NCI-H345 treated with DMSO at 0.1 percent for 48 hours (cell line): ENCODE data around the gene ISM1.

Experiments used
- DNase-seq: peaks from one replicate; lab custom pipeline; 2025; ENCODE audit not compliant: unreplicated experiment; lab: John Stamatoyannopoulos, UW

The ISM1 gene

DNA sequence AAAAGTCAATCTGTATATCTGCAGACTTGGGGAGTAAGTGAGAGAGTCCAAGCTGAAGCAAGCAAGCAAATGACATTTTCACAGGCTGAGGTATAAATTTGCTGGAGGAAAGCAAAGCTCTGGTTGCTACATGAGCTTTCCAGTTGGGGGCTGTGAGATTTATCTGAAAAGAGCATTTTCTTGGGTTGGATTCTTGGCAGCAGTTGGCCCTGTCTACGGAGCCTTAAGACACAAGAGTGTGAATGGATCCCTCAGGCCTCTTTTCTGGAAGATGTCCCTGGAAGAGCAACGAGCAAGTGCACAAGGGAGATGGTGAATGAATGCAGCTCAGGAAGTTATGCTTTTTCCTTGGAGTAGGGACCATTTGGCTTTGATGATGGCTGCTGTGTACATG lies 30.8 kb downstream of the ISM1 start:
- DNase-seq = no peak

DNA sequence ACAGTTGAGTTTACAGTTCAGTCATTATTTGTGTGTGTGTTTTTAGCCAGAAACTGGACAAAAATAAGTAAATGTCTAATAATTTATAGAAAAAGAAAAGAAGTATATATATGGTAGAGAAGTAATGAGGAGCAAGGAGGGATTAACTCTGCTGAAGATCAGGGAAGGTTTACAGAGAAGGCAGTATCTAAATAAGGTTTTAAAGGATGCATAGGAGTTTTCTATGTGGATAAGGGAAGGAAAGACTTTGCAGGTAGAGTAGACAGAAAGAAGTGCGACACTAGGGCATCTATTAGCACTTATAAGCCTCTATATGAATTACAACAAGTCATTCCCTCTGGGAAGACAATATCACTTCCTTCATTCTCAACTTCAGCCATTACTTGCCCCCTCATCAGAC lies 34.3 kb downstream of the ISM1 start:
- DNase-seq = no peak

DNA sequence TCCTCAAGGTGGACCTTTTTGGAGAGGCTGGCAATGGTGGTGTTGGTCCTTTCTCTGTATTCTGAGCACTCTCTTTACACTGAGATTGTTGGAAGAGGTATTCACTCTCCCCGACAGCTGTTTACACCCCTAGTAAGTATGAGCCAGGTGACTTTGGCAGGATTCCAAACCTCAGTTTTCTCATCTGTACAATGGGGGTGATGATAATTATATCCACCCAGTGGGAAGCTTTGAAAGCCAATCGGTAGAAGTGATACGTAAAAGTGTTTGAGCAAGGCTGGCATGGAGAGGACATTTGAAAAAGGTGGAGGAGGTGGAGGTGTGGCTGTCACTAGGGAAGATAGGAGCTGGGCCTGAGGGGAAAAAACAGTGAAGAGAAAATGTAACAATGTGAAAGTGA lies 35.5 kb downstream of the ISM1 start:
- no peak for DNase-seq

DNA sequence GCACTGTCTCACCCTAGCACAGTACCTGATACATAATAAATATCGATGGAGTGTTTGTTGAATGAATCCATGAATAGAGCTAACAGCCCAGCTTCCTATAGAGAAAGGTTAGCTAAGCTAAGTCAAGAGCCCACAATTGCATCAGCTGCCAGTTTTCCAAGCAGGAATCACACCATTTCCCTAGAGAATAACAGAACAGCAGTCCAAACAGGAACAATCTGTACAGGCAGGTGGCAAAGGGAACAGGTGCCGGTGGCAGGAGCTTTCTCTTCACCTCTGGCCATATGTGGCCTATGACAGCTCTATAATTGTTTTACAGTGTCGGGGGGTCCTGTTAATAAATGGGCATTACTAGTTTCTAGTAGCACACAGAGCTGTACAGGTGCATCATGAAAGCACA lies 38.8 kb downstream of the ISM1 start:
- DNase-seq = peak; percentile 95

DNA sequence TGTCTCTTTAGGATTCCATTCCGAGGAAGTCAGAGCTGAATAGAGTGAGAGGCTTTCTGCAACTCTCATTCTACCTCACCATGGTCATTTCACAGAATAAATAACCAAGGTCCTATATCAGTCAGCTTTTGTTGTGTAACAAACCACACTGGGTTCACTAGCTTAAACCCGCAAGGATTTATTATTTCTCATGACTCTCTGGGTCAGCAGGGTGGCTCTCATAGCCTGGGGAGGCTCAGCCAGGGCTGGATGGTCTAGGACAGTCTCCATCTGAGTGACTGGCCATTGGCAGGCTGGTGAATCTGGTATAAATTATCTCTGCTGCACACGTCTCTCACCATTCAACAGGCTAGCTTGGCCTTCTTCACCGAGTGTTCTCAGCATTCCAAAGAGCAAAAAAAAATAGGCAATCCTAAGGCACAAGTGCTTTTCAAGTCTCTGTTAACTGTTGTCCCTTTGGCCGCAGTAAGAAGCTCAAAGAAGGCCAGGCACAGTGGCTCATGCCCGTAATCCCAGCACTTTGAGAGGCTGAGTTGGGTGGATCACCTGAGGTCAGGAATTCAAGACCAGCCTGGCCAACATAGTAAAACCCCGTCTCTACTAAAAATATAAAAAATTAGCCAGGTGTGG lies 39.7 kb downstream of the ISM1 start:
- no peak for DNase-seq

DNA sequence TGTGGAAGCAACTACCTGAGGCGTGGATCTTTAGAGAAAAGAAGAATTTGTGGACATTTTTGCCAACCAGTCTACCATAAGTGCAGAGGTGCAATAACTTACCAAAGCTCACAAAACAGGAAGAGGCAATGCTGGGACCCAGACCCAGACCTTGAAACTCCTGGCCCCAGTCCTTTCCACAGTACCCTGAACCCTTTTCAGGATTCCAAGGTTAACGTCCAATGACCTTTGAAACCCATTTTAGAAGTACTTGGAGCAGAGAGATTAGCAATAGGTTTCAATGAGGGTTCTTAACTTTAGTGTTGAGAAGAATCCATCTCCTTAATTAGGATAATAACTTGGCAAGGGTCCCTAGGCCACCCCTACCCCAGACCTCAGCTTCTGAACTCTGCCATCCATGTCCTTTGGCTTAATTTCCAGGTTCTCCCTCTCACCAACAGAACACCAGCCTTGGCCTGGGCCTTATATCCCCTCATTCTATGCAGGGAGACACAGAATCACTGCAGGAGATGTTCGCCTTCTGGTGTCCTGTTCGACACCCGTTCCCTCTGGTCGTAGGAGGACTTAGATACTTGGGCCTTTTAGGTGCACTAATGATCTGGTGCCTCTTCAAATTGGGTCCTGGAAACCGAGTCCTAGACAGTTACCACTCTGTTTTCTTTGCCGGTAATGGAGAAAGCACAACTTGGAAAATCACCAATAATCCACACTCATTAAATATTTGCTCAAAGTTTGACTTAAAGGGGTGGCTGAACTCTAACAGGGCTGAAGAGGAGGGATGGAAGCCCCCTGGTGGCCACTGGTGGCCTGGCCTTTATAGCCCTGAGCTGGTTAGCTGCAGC lies 40.6 kb downstream of the ISM1 start:
- DNase-seq = peak; percentile 23

DNA sequence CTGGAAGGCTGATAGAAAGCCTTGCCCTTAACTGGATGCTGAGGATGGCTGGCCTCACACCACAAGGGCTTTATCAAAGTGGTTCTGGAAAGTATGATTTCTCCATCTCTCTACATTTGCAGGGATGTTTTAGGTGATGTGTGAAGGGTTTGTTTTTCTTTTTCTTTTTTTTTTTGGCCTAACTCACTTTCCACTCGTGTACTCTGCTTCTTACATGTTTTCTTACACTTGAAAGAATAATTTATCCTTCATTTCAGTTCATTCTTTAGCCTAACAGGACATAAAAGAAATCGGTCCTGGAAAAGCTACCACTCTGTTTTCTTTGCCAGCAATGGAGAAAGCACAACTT lies 41.2 kb downstream of the ISM1 start:
- no peak for DNase-seq

DNA sequence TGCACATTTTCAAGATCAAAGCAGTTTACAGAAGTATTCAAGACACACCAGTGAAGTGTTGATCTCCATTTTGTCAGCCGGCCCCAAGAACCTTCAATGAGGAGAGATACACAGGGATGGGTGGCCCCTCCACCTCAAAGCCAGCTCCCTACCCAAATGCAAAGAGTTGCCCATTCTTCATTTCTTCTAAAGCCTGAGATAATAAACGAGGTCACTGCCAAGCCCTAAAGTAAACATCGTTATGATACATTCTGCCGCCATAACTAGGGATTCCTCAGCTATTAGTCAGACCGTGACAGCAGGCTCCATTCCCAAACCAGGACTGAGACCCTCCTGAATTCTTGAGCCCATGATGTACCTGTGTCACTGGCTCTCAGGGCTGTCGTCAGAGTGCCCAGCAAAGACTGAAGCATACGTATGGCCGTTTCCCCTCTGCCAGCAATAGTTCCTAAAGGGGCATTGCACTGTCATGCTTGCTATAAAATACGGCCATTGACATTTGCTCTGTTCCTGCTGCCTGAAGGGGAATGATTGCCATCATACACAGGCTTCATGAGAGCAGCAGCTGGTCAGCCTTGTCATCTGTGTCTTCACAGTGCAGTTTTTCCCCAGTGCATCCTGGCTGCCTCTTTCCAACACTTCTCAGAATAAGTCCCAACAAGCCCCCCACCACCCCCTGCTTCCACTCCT lies 41.7 kb downstream of the ISM1 start:
- DNase-seq = no peak

DNA sequence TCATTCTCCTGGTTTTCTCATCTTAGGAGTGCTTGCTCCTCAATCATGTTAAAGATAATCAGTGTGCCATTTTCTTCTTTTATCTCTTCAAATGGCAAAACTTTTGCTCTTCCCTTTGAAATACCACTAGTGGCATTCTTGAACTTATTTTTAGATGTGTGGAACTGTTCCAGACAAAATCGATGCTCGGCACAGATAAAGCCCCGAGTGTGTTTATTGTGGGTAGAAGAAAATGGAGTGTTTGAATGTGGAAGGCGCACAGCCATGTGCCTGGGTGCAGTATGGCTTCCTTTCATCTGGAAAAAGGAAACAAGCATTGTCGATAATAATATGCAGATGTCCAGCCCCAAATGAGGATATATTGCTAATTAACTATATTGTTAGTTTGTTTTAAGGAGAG lies 42.4 kb downstream of the ISM1 start:
- DNase-seq = no peak

DNA sequence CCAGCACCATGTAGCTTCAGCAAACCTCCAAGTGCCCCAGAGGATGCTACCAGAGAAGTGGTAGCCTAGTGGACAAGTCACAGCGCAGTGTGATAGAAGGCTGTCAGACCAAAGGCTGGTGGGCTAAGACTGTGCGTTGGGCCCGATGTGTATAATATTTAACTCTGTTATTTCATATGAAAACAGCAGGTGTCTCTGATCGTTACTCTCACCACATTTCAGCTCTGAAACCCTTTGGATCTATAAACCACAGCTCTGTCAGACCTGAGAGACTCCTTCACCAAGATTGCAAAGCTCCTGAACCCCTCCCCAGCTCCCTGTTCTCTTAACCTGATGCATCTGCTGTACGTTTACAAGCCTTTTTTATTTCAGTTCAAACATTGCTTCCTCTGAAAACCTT lies 43.8 kb downstream of the ISM1 start:
- no peak for DNase-seq

DNA sequence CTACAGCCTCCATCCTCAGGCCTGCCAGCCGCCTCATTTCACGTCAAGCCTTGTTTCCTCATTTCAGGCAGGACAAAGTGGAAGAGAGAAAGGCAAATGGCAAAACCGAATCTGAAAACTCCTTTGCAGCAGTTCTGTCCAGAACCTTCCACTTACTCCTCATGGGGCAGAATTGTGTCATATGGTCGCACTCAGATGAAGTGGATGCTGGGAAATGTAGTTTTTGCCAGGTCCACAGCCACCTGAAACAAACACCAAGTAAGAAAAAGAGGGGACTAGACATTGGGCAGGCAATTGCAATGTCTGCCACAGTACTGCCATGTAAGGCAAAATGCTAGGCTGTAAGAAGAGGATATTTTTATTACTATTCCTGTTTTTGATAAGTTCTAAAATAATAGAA lies 44.9 kb downstream of the ISM1 start:
- no peak for DNase-seq

DNA sequence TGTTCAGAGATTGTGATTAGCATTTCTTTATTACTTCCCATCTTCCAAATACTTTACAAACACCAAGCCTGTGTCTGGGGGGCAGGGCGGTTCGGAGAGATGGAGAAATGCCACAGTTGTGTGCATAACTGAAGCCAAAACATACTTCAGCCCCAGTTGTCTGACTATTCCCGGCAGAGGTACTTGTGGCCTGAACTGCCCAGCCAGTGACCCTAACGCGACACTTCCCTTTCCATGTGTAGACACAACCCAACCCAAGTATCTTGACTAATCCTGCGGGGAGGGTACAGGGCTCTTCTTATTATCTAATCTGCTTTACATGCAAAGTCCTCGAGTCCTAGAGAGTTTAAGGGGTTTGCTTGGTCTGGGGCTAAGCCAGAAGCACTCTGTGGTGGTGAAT lies 46.2 kb downstream of the ISM1 start:
- DNase-seq = no peak

DNA sequence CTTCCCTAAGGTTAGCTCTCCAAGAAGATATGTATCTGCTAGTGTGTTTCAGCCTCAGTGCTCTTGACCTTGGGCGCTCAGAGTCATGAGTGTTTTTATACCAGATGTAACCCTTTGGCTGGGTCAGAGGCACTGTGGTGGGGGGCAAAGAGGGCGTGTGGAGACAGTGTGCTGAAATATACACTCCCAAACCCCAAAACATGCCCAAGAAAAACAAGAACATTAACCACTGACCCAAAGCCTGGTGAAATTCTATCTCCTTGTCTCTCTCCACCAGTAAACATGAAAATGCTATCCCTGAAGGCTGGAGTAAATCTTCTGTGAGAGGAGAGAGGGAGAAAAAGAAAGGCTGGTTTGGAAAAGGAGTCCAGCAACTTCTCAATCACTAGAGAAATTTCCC lies 47.9 kb downstream of the ISM1 start:
- no peak for DNase-seq

DNA sequence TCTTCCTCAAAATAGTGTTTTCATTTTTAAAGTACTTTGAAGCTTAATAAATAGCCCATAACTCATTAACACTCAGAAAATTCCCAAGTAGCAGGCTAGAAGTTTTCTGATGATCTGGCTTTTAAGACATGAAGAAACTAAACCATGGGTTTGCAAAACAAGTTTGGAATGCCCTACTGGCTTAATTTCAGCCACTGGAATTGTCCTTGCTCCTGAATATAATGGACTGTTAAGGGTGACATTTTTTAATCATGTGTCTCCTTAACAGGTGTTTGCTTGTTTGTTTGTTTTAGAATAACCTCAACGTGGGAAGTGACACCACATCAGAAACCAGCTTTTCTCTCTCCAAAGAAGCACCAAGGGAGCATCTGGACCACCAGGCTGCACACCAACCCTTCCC lies 49.1 kb downstream of the ISM1 start:
- no peak for DNase-seq

DNA sequence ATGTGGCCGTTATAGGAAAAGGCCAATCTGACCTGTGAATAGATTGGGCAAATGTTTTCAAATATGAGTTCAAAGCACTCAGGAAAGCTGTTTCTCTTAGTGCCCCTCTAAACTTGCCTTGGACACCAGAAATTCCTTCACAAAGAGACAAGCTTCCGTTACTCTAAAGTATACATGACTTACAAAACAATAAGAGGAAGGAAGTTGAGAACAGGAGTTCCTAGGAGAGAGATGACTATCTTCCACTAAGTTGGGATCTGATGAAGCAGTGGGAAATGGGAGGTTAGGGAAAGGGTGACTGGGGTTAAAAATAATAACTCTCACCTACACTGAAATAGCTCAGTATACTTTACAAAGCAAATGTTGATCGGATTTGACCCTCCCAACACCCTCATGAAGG lies 50.0 kb downstream of the ISM1 start:
- no peak for DNase-seq

DNA sequence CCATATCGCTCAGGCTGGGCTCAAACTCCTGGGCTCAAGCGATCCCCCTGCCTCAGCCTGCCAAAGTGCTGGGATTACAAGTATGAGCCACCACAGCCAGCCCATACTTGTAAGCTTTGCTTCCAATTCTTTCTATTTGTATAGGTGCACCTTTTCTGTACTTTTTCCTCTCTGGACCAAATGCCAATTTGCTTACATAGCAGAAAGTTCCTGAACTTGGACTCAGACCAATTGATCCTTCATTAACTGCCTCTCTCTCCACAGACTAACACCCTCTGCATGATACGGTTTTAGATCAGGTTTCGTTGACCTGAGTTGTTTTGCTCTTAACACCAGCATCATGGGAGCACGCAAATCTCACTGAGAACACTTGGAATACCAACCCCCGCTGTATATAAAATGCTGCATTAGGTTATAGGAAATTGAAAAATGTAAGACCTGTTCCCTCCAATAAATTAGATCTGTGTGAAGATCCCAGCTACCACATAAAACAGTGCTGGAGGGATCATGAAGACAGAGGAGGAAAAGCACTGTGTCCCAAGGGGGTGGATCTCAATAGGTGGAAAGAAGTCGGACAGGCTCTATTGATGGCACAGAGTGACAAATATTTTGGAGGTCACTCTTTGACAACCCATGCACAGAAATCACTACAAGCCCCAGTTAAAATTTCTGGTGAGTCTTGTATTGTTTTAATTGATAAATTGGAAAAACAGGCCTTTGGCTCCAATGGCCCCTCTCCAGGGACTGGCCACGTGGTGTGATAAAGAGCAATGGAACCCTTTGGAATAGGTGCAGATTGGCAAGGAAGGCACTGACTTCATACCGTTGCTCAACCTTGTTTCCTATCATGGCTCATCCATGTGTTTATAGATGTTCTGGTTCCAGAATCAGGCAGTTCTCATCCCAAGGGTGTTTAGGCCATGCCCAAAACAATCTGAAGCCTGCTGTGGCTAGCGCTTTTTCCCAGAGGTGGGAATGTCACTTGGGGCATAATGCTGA lies 51.2 kb downstream of the ISM1 start:
- DNase-seq = no peak

DNA sequence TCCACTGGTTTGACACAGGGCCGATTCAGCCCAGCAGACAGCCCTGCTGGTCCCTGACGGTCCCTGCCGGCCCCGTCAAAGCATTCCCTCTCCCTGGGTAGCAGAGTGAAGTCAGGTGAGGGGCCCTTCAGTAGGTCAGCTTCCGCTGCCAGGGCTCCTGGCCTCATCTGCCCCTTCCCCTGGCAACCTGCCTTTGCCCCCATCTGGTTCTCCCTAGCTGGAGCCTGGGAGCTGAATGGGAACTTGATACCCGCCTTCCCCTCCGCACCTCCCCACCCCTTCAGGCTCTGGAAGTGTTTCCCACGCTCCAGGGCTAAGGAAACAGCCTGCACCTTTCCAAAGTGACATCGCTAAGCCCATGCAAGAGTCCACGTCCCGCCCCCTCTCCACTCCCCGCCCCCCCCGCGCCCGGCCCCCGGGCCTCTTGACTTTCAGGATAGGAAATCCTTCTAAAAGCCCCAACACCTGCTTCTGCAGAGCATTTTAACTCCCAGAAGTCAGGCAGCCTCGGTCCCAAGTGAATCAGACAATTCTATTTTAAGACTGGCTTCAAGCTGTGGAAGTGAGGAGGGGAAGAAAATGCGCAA lies 53.3 kb downstream of the ISM1 start:
- DNase-seq = no peak

DNA sequence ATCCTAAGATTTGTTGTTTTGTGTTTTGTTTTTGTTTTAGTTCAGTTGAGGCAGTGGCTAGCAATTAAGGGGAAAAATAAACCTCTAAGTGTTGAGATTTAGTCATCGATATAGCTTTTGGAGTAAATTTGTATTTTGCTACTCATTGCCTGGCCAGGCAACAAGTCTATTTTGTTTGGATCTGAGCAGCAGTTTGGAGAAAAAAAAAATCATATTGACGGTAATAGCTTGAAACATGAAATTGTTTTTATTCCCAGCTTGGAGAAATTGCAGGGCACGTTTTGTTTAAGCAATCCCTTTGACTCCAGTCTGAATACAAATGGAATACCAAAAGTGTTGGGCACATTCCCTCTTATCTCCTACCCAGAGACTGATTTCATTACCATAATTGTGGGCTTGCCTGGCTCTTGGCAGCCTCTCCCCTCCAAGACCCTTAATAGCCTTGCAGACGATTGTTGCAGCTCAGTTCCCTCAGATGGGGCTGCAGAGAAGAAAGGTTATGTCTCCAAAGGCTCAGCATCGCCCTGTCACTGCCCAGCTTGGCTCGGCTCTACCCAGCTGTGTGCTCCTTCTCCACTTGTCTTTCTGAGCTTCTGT lies 56.0 kb downstream of the ISM1 start:
- no peak for DNase-seq

DNA sequence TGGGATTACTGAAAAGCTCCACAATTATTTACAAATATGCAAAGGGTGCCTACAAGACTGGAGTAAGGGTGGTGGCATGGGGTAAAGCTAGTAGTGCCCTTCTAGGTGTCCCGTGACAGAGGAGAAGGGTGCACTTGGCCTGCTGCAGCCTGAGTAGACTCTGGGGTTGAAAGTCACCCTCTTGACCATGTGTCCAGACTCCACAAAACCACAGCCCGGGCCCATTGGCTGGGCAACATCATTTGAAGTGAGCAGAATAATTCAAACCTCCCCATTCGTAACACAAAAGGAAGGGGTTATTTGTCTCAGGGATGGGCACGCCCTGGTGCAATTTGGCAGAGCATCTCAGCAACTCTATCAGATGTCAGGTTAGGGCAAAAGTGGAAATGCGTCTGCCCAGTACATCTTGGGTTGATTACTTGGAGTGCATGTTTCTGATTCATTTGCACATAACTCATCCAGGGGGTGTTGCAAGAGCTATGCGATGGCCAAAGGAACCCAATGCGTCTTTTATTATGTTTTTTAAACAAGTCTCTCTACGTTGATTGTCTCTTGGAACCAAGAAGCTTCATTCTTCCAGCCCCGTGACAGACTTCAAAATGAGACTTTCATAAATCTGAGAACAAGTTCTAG lies 56.7 kb downstream of the ISM1 start:
- no peak for DNase-seq
